HepG2 (cell line): Measurements from ENCODE around the gene FAM3A. TPM values are rescaled to one million over a fixed set of nuclear protein-coding genes. Genes with fewer than 3 reads are reported as not detected.
A peak's percentile ranks its signal among the peaks of the same experiment; 100 is the strongest.

Experiments used
- ARNT2 ChIP-seq: sonication (generic); formaldehyde crosslinking; IDR thresholded peaks from 2 replicates; pipeline ENCODE4 v1.8.0; 2022; ENCODE audit warnings: mild to moderate bottlenecking, low read depth, missing genetic modification reagents, moderate library complexity
- HMG20A ChIP-seq: IDR thresholded peaks from 2 replicates; pipeline ENCODE4 v1.6.1; 2016; ENCODE audit warnings: borderline replicate concordance
- HOXD1 ChIP-seq: sonication (generic); formaldehyde crosslinking; IDR thresholded peaks from 2 replicates; pipeline ENCODE4 v1.5.0; 2020; ENCODE audit warnings: missing genetic modification reagents
- JUN ChIP-seq: sonication (generic); formaldehyde crosslinking; IDR thresholded peaks from 2 replicates; pipeline ENCODE4 v1.4.0; 2020; ENCODE audit warnings: mild to moderate bottlenecking, missing genetic modification reagents
- KAT2B ChIP-seq: fragments of 150-350 bp; IDR thresholded peaks from 2 replicates; pipeline ENCODE4 v1.6.1; 2014; ENCODE audit warnings: low read depth, low read length, borderline replicate concordance
- MTF1 ChIP-seq: sonication (generic); formaldehyde crosslinking; IDR thresholded peaks from 2 replicates; pipeline ENCODE4 v1.5.0; 2020; ENCODE audit warnings: missing genetic modification reagents
- PAF1 ChIP-seq: IDR thresholded peaks from 2 replicates; pipeline ENCODE4 v1.6.1; 2016; ENCODE audit warnings: missing genetic modification reagents, missing compliant biosample characterization
- RERE ChIP-seq: IDR thresholded peaks from 2 replicates; pipeline ENCODE4 v1.6.1; 2016; ENCODE audit warnings: low read depth, missing genetic modification reagents, missing compliant biosample characterization
- ZNF225 ChIP-seq: sonication (generic); formaldehyde crosslinking; IDR thresholded peaks from 2 replicates; pipeline ENCODE4 v1.4.0; 2020; ENCODE audit warnings: mild to moderate bottlenecking, missing genetic modification reagents
- ZNF572 ChIP-seq: sonication (generic); formaldehyde crosslinking; IDR thresholded peaks from 2 replicates; pipeline ENCODE4 v1.5.1; 2020; ENCODE audit warnings: mild to moderate bottlenecking, missing genetic modification reagents
- ZNF777 ChIP-seq: sonication (generic); formaldehyde crosslinking; IDR thresholded peaks from 2 replicates; pipeline ENCODE4 v1.4.0; 2020; ENCODE audit warnings: missing genetic modification reagents
- ZNF841 ChIP-seq: sonication (generic); formaldehyde crosslinking; IDR thresholded peaks from 2 replicates; pipeline ENCODE4 v1.8.1; 2023; ENCODE audit warnings: missing genetic modification reagents, borderline replicate concordance
- polyA plus RNA-seq, 8 experiments: library from polyadenylated mRNA; depleted of rRNA in 3 of 8; stranded (reverse) in 7 of 8; unstranded in 1 of 8; fragments of >200 nt; fragmentation: Illumina TruSeq in 4 of 8; extraction: Trizol in 4 of 8; gene quantifications; 2 replicates each; pipeline versions ENCODE4 v1.2.1 to v1.2.3, GENCODE V29; 2011 to 2016; ENCODE audit warnings: low read depth in 4 of 8, missing spikeins in 1 of 8, mixed read lengths in 1 of 8; ENCODE audit not compliant: insufficient read depth in 1 of 8
- total RNA-seq, 5 experiments: library from RNA; depleted of rRNA; stranded (reverse); fragments of >200 nt; fragmentation: Illumina TruSeq; extraction: Trizol; gene quantifications; 2 replicates each; pipeline ENCODE4 v1.2.3, GENCODE V29; 2016; ENCODE audit warnings: low read depth in 1 of 5
- TF ChIP-seq, protein P1 (sequence below): fragments of 450-650 bp; IDR thresholded peaks from 2 replicates; pipeline ENCODE4 v1.6.1; 2017
- TF ChIP-seq, protein P2 (sequence below): sonication (generic); formaldehyde crosslinking; IDR thresholded peaks from 2 replicates; pipeline ENCODE4 v1.5.0; 2020; ENCODE audit warnings: missing genetic modification reagents
- TF ChIP-seq, protein P3 (sequence below): sonication (generic); formaldehyde crosslinking; IDR thresholded peaks from 2 replicates; pipeline ENCODE4 v1.4.0; 2020; ENCODE audit warnings: missing genetic modification reagents, borderline replicate concordance

Gene FAM3A
- total and polyA plus RNA-seq, 2 of the 13 experiments (the other 11 are each of a cell fraction or from before 2014, with no cell fraction given), result 11.2 to 22.7 TPM

DNA sequence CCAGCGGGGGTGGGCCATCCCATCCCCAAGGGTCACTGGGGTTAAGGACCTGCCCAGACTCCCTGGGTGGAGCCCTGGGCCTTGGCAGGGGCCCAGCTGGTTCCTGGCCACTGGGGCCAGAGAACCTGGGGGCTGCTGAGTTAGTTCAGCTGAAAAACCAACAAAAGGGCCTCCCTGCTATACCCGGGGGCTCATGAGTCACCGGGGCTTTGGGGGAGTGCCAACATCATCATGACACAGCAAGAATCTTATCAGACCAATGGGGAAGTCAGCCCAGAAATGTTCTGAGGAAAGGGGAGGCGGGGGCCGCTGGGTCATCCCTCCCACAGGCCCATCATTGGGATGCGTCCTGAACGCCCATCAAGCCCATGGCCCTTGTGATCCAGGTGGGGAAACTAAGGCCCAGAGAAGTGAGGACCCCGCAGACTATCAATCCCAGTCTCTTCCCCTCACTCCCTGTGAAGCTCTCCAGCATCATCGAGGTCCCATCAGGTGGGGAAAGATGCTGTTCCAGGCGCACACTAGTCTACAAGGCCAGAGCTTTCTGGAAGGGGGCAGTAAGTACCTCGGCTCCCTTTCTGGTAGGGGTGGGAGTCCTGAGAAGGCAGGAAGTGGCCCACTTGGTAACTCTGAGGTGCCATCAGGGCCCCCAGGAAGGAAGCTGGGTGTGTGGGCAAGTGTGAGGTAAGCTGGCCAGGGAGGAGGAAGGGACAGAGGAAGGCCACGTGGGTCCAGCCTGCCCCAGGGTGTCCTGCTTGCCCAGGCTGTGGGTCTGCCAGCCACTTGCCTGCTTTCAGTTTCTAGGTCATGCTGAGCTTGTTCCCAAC is 26.1 kb upstream of the FAM3A start (continued):
- TF ChIP-seq RERE (CRISPR knock-in tag) (0 out of 2 replicates have a peak, but pooled peaks have one; percentile 46), ZNF841 (CRISPR knock-in tag) (no peak), ARNT2 (CRISPR knock-in tag) (no peak), HOXD1 (CRISPR knock-in tag) (no peak), PAF1 (no peak), ZNF225 (CRISPR knock-in tag) (no peak), MTF1 (CRISPR knock-in tag) (no peak), JUN (no peak), ZNF572 (CRISPR knock-in tag) (no peak), ZNF777 (no peak), KAT2B (no peak), HMG20A (CRISPR knock-in tag) (no peak)
- TF ChIP-seq, protein P1, sequence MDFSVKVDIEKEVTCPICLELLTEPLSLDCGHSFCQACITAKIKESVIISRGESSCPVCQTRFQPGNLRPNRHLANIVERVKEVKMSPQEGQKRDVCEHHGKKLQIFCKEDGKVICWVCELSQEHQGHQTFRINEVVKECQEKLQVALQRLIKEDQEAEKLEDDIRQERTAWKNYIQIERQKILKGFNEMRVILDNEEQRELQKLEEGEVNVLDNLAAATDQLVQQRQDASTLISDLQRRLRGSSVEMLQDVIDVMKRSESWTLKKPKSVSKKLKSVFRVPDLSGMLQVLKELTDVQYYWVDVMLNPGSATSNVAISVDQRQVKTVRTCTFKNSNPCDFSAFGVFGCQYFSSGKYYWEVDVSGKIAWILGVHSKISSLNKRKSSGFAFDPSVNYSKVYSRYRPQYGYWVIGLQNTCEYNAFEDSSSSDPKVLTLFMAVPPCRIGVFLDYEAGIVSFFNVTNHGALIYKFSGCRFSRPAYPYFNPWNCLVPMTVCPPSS, result no peak
- TF ChIP-seq, protein P2, sequence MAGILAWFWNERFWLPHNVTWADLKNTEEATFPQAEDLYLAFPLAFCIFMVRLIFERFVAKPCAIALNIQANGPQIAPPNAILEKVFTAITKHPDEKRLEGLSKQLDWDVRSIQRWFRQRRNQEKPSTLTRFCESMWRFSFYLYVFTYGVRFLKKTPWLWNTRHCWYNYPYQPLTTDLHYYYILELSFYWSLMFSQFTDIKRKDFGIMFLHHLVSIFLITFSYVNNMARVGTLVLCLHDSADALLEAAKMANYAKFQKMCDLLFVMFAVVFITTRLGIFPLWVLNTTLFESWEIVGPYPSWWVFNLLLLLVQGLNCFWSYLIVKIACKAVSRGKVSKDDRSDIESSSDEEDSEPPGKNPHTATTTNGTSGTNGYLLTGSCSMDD, result no peak
- TF ChIP-seq, protein P3, sequence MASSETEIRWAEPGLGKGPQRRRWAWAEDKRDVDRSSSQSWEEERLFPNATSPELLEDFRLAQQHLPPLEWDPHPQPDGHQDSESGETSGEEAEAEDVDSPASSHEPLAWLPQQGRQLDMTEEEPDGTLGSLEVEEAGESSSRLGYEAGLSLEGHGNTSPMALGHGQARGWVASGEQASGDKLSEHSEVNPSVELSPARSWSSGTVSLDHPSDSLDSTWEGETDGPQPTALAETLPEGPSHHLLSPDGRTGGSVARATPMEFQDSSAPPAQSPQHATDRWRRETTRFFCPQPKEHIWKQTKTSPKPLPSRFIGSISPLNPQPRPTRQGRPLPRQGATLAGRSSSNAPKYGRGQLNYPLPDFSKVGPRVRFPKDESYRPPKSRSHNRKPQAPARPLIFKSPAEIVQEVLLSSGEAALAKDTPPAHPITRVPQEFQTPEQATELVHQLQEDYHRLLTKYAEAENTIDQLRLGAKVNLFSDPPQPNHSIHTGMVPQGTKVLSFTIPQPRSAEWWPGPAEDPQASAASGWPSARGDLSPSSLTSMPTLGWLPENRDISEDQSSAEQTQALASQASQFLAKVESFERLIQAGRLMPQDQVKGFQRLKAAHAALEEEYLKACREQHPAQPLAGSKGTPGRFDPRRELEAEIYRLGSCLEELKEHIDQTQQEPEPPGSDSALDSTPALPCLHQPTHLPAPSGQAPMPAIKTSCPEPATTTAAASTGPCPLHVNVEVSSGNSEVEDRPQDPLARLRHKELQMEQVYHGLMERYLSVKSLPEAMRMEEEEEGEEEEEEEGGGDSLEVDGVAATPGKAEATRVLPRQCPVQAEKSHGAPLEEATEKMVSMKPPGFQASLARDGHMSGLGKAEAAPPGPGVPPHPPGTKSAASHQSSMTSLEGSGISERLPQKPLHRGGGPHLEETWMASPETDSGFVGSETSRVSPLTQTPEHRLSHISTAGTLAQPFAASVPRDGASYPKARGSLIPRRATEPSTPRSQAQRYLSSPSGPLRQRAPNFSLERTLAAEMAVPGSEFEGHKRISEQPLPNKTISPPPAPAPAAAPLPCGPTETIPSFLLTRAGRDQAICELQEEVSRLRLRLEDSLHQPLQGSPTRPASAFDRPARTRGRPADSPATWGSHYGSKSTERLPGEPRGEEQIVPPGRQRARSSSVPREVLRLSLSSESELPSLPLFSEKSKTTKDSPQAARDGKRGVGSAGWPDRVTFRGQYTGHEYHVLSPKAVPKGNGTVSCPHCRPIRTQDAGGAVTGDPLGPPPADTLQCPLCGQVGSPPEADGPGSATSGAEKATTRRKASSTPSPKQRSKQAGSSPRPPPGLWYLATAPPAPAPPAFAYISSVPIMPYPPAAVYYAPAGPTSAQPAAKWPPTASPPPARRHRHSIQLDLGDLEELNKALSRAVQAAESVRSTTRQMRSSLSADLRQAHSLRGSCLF, result no peak
